Measurements from ENCODE around the gene RNF148. TPM values are rescaled to one million over a fixed set of nuclear protein-coding genes. Genes with fewer than 3 reads are reported as not detected.

Gene RNF148
- total and polyA plus RNA-seq, 2 donors from 2014 or later: 0.41 to 2.2 TPM

GRCh38 chr7:122695816-122696215, 6.9 kb downstream of the RNF148 start:
- no peaks in the 10 kb centered on the region for H3K4me1 ChIP-seq (ENCODE audit: control insufficient read depth in 2 of 3, insufficient read depth in 2 of 3, low read depth in 1 of 3, low read length in 3 of 3)
- FAIRE-seq (no peak), DNase-seq (no peak)
- H3K9me3 ChIP-seq (ENCODE audit: control insufficient read depth in 2 of 3, insufficient read depth in 1 of 3, low read length in 3 of 3): no peaks in the 10 kb centered on the region
- no peak overlapping the region for H3K9ac ChIP-seq (ENCODE audit: low read length in 3 of 3)
- no peaks in the 10 kb centered on the region for H3K27me3 ChIP-seq (ENCODE audit: control insufficient read depth, insufficient read depth, low read length)
- H3K36me3 ChIP-seq (ENCODE audit: control insufficient read depth in 2 of 3, insufficient read depth in 3 of 3, low read length in 3 of 3): no peaks in the 10 kb centered on the region
- intact Hi-C loops (cut with DNase I): no loop called here
- H3K27ac ChIP-seq (ENCODE audit: low read depth in 2 of 2, low read length in 2 of 2): no peak overlapping the region
- no peak overlapping the region for H3K4me3 ChIP-seq (ENCODE audit: low read length in 3 of 3)
- TF ChIP-seq CTCF (IDR thresholded peaks at IDR 0.05; ENCODE audit: borderline replicate concordance, extremely low read depth, insufficient read depth): no peak

GRCh38 chr7:122694697-122695096, 8.0 kb downstream of the RNF148 start:
- intact Hi-C loops (cut with DNase I): no loop called here
- Histone ChIP-seq H3K27me3 (ENCODE audit: control insufficient read depth, insufficient read depth, low read length) (no peaks in the 10 kb centered on the region), H3K27ac (ENCODE audit: low read depth in 2 of 2, low read length in 2 of 2) (no peak overlapping the region), H3K9me3 (ENCODE audit: control insufficient read depth in 2 of 3, insufficient read depth in 1 of 3, low read length in 3 of 3) (no peaks in the 10 kb centered on the region), H3K9ac (ENCODE audit: low read length in 3 of 3) (no peak overlapping the region), H3K4me3 (ENCODE audit: low read length in 3 of 3) (no peak overlapping the region), H3K4me1 (ENCODE audit: control insufficient read depth in 2 of 3, insufficient read depth in 2 of 3, low read depth in 1 of 3, low read length in 3 of 3) (no peaks in the 10 kb centered on the region), H3K36me3 (ENCODE audit: control insufficient read depth in 2 of 3, insufficient read depth in 3 of 3, low read length in 3 of 3) (no peaks in the 10 kb centered on the region)
- FAIRE-seq (no peak), DNase-seq (no peak)
- no peak for TF ChIP-seq CTCF (IDR thresholded peaks at IDR 0.05; ENCODE audit: borderline replicate concordance, extremely low read depth, insufficient read depth)

GRCh38 chr7:122692769-122693309, 9.9 kb downstream of the RNF148 start:
- no peak for FAIRE-seq
- intact Hi-C loops (cut with DNase I): no loop called here
- Histone ChIP-seq H3K27ac (ENCODE audit: low read depth in 2 of 2, low read length in 2 of 2) (no peak overlapping the region), H3K9me3 (ENCODE audit: control insufficient read depth in 2 of 3, insufficient read depth in 1 of 3, low read length in 3 of 3) (no peaks in the 10 kb centered on the region), H3K27me3 (ENCODE audit: control insufficient read depth, insufficient read depth, low read length) (no peaks in the 10 kb centered on the region), H3K4me3 (ENCODE audit: low read length in 3 of 3) (no peak overlapping the region), H3K4me1 (ENCODE audit: control insufficient read depth in 2 of 3, insufficient read depth in 2 of 3, low read depth in 1 of 3, low read length in 3 of 3) (no peaks in the 10 kb centered on the region), H3K36me3 (ENCODE audit: control insufficient read depth in 2 of 3, insufficient read depth in 3 of 3, low read length in 3 of 3) (no peaks in the 10 kb centered on the region), H3K9ac (ENCODE audit: low read length in 3 of 3) (no peak overlapping the region)
- no peak for TF ChIP-seq CTCF (IDR thresholded peaks at IDR 0.05; ENCODE audit: borderline replicate concordance, extremely low read depth, insufficient read depth)
- no peak for DNase-seq
